ENCODE measurements around the gene PITX1.

- TF ChIP-seq POLR2A (IDR thresholded peaks at IDR 0.05; ENCODE audit: low read depth, low read length) (no peak), TAF1 (IDR thresholded peaks at IDR 0.05; ENCODE audit: low read depth, low read length) (no peak), POLR2AphosphoS5 (IDR thresholded peaks at IDR 0.05; ENCODE audit: low read depth, low read length) (no peak), SPI1 (IDR thresholded peaks at IDR 0.05; ENCODE audit: low read depth, low read length) (no peak), POU2F2 (IDR thresholded peaks at IDR 0.05; ENCODE audit: low read depth, low read length) (no peak), PAX5 (IDR thresholded peaks at IDR 0.05; ENCODE audit: insufficient read depth, low read length, severe bottlenecking) (no peak)
These were observed 44.7 kb downstream of the PITX1 start for GRCh38 chr5:134989266-134989830.

Data from GM12891 (cell line).